ENCODE measurements around the gene CTSK. TPM values are rescaled to one million over a fixed set of nuclear protein-coding genes. Genes with fewer than 3 reads are reported as not detected.

The CTSK gene
- total RNA-seq, 3 donors from 2014 or later, result 111 to 590 (median 204) TPM

- DNase-seq (ENCODE audit: low spot score in 2 of 2), result no peak
- peak overlapping the region; percentile 31 to 53 for H3K27ac ChIP-seq
- intact Hi-C loops (cut with DNase I; ENCODE audit: low total_unique reads), result no loop called here
Observed at GRCh38 chr1:150810958-150811659, 3.0 kb upstream of the CTSK start.

GRCh38 chr1:150809651-150810050, 1.6 kb upstream of the CTSK start:
- Histone ChIP-seq H3K9me3 (no peaks in the 10 kb centered on the region), H3K4me3 (no peak overlapping the region), H3K27me3 (no peaks in the 10 kb centered on the region), H3K27ac (peak overlapping the region; percentile 73 to 85), H3K36me3 (no peaks in the 10 kb centered on the region), H3K4me1 (no peaks in the 10 kb centered on the region)
- TF ChIP-seq POLR2AphosphoS5 (IDR thresholded peaks at IDR 0.05) (no peak), CTCF (IDR thresholded peaks at IDR 0.05) (no peak), POLR2A (IDR thresholded peaks at IDR 0.05) (no peak)
- peak in 1 of 2 donors; percentile 40 for DNase-seq (ENCODE audit: low spot score in 2 of 2)
- intact Hi-C loops (cut with DNase I; ENCODE audit: low total_unique reads), result no loop called here

More at GRCh38 chr1:150810958-150811659, 3.0 kb upstream of the CTSK start:
- Histone ChIP-seq H3K4me1 (no peaks in the 10 kb centered on the region), H3K27me3 (no peaks in the 10 kb centered on the region), H3K36me3 (no peaks in the 10 kb centered on the region), H3K4me3 (no peak overlapping the region), H3K9me3 (no peaks in the 10 kb centered on the region)
- TF ChIP-seq POLR2AphosphoS5 (IDR thresholded peaks at IDR 0.05) (no peak), CTCF (IDR thresholded peaks at IDR 0.05) (no peak), POLR2A (IDR thresholded peaks at IDR 0.05) (no peak)

GRCh38 chr1:150808846-150809245, 786 bp upstream of the CTSK start:
- H3K9me3 ChIP-seq, result no peaks in the 10 kb centered on the region
- no peaks in the 10 kb centered on the region for H3K4me1 ChIP-seq
- intact Hi-C loops (cut with DNase I; ENCODE audit: low total_unique reads), result no loop called here
- H3K27me3 ChIP-seq, result no peaks in the 10 kb centered on the region
- H3K27ac ChIP-seq, result peak overlapping the region; percentile 73 to 85
- TF ChIP-seq POLR2AphosphoS5 (IDR thresholded peaks at IDR 0.05) (peak in 2 of 3 donors; percentile 38 to 44), POLR2A (IDR thresholded peaks at IDR 0.05) (no peak)
- peak overlapping the region; percentile 41 to 45 (median 44) for H3K4me3 ChIP-seq
- H3K36me3 ChIP-seq, result no peaks in the 10 kb centered on the region
- no peak for DNase-seq (ENCODE audit: low spot score in 2 of 2)

- no peak for TF ChIP-seq POLR2AphosphoS5 (IDR thresholded peaks at IDR 0.05)
- TF ChIP-seq CTCF (IDR thresholded peaks at IDR 0.05), result no peak
- TF ChIP-seq POLR2A (IDR thresholded peaks at IDR 0.05), result no peak
- H3K27ac ChIP-seq, result peak overlapping the region; percentile 73 to 85
- H3K4me3 ChIP-seq, result peak overlapping the region; percentile 41 to 45 (median 44)
Observed at GRCh38 chr1:150807249-150808023, 624 bp downstream of the CTSK start.

GRCh38 chr1:150805899-150806298, 2.2 kb downstream of the CTSK start:
- TF ChIP-seq POLR2AphosphoS5 (IDR thresholded peaks at IDR 0.05) (no peak), CTCF (IDR thresholded peaks at IDR 0.05) (no peak), POLR2A (IDR thresholded peaks at IDR 0.05) (no peak)
- Histone ChIP-seq H3K4me1 (no peaks in the 10 kb centered on the region), H3K27ac (no peak overlapping the region), H3K27me3 (no peaks in the 10 kb centered on the region), H3K9me3 (no peaks in the 10 kb centered on the region), H3K4me3 (peak overlapping the region in 2 of 3 donors; percentile 41 to 45), H3K36me3 (no peaks in the 10 kb centered on the region)
- intact Hi-C loops (cut with DNase I; ENCODE audit: low total_unique reads), result no loop called here
- no peak for DNase-seq (ENCODE audit: low spot score in 2 of 2)

More at GRCh38 chr1:150807249-150808023, 624 bp downstream of the CTSK start:
- no peaks in the 10 kb centered on the region for H3K9me3 ChIP-seq
- intact Hi-C loops (cut with DNase I; ENCODE audit: low total_unique reads), result no loop called here
- H3K27me3 ChIP-seq, result no peaks in the 10 kb centered on the region
- no peaks in the 10 kb centered on the region for H3K36me3 ChIP-seq
- H3K4me1 ChIP-seq, result no peaks in the 10 kb centered on the region
- no peak for DNase-seq (ENCODE audit: low spot score in 2 of 2)

Data from breast epithelium (tissue), 4 donors.